ENCODE measurements around the gene HMGCLL1.

The HMGCLL1 gene

GRCh38 chr6:55516736-55517135, 62.3 kb downstream of the HMGCLL1 start:
- no peak for ATAC-seq (ENCODE audit: insufficient read depth, low read depth)
- H3K9ac ChIP-seq (ENCODE audit: low read depth, low read length) = no peak overlapping the region
- TF ChIP-seq EZH2 (IDR thresholded peaks at IDR 0.05; ENCODE audit: borderline replicate concordance, low read depth, low read length, severe bottlenecking) (no peak), CTCF (IDR thresholded peaks at IDR 0.05; ENCODE audit: borderline replicate concordance, extremely low read depth, low read length, poor library complexity, severe bottlenecking) (no peak)

GRCh38 chr6:55512904-55513303, 66.1 kb downstream of the HMGCLL1 start:
- no peaks in the 10 kb centered on the region for H3K4me1 ChIP-seq (ENCODE audit: insufficient read depth, low read length)
- no peak overlapping the region for H3K4me2 ChIP-seq (ENCODE audit: insufficient read depth, low read length)
- ATAC-seq (ENCODE audit: insufficient read depth, low read depth) = no peak
- DNase-seq = no peak
- H3K36me3 ChIP-seq (ENCODE audit: insufficient read depth, low read length) = no peaks in the 10 kb centered on the region
- TF ChIP-seq EZH2 (IDR thresholded peaks at IDR 0.05; ENCODE audit: borderline replicate concordance, low read depth, low read length, severe bottlenecking) = no peak
- peak; percentile 11 for TF ChIP-seq CTCF (IDR thresholded peaks at IDR 0.05; ENCODE audit: borderline replicate concordance, extremely low read depth, low read length, poor library complexity, severe bottlenecking)
- no peak overlapping the region for H3K27ac ChIP-seq (ENCODE audit: low read length)
- H3K9me3 ChIP-seq (ENCODE audit: insufficient read depth, low read length, severe bottlenecking) = no peaks in the 10 kb centered on the region
- H3K27me3 ChIP-seq (ENCODE audit: insufficient read depth, low read length, poor library complexity) = no peaks in the 10 kb centered on the region
- H3K9ac ChIP-seq (ENCODE audit: low read depth, low read length) = no peak overlapping the region
- no peak overlapping the region for H3K4me3 ChIP-seq (ENCODE audit: low read depth in 1 of 2, low read length in 2 of 2)
- H2AFZ ChIP-seq (ENCODE audit: low read depth, low read length) = no peak overlapping the region
- no peaks in the 10 kb centered on the region for H3K79me2 ChIP-seq (ENCODE audit: insufficient read depth, low read length)
- no peaks in the 10 kb centered on the region for H4K20me1 ChIP-seq (ENCODE audit: insufficient read depth, low read length)

More at GRCh38 chr6:55516736-55517135, 62.3 kb downstream of the HMGCLL1 start:
- Histone ChIP-seq H3K9me3 (ENCODE audit: insufficient read depth, low read length, severe bottlenecking) (no peaks in the 10 kb centered on the region), H3K4me1 (ENCODE audit: insufficient read depth, low read length) (no peaks in the 10 kb centered on the region), H3K36me3 (ENCODE audit: insufficient read depth, low read length) (no peaks in the 10 kb centered on the region), H2AFZ (ENCODE audit: low read depth, low read length) (no peak overlapping the region), H3K79me2 (ENCODE audit: insufficient read depth, low read length) (no peaks in the 10 kb centered on the region), H4K20me1 (ENCODE audit: insufficient read depth, low read length) (no peaks in the 10 kb centered on the region), H3K4me2 (ENCODE audit: insufficient read depth, low read length) (no peak overlapping the region), H3K27me3 (ENCODE audit: insufficient read depth, low read length, poor library complexity) (no peaks in the 10 kb centered on the region), H3K27ac (ENCODE audit: low read length) (no peak overlapping the region), H3K4me3 (ENCODE audit: low read depth in 1 of 2, low read length in 2 of 2) (no peak overlapping the region)
- no peak for DNase-seq

GRCh38 chr6:55511122-55511800, 67.7 kb downstream of the HMGCLL1 start:
- Histone ChIP-seq H2AFZ (ENCODE audit: low read depth, low read length) (no peak overlapping the region), H3K36me3 (ENCODE audit: insufficient read depth, low read length) (no peaks in the 10 kb centered on the region), H4K20me1 (ENCODE audit: insufficient read depth, low read length) (no peaks in the 10 kb centered on the region), H3K27me3 (ENCODE audit: insufficient read depth, low read length, poor library complexity) (no peaks in the 10 kb centered on the region), H3K4me1 (ENCODE audit: insufficient read depth, low read length) (no peaks in the 10 kb centered on the region), H3K27ac (ENCODE audit: low read length) (no peak overlapping the region), H3K9me3 (ENCODE audit: insufficient read depth, low read length, severe bottlenecking) (no peaks in the 10 kb centered on the region), H3K79me2 (ENCODE audit: insufficient read depth, low read length) (no peaks in the 10 kb centered on the region), H3K4me2 (ENCODE audit: insufficient read depth, low read length) (no peak overlapping the region), H3K4me3 (ENCODE audit: low read depth in 1 of 2, low read length in 2 of 2) (no peak overlapping the region), H3K9ac (ENCODE audit: low read depth, low read length) (no peak overlapping the region)
- ATAC-seq (ENCODE audit: insufficient read depth, low read depth) (no peak), DNase-seq (no peak)
- no peak for TF ChIP-seq EZH2 (IDR thresholded peaks at IDR 0.05; ENCODE audit: borderline replicate concordance, low read depth, low read length, severe bottlenecking)
- TF ChIP-seq CTCF (IDR thresholded peaks at IDR 0.05; ENCODE audit: borderline replicate concordance, extremely low read depth, low read length, poor library complexity, severe bottlenecking) = no peak

Measured in DND-41 (cell line).